Keratinocyte (primary cell): ENCODE measurements around the gene CD300C. TPM values are rescaled to one million over a fixed set of nuclear protein-coding genes. Genes with fewer than 3 reads are reported as not detected.

ENCODE experiments used
- DNase-seq: peaks from one replicate; pipeline ENCODE4 v3.0.0-alpha.2; 2011; ENCODE audit warnings: low read depth, missing footprints, low spot score
- FAIRE-seq: peaks from 2 replicates; lab custom pipeline; 2011; peaks lifted over from hg19 to GRCh38; lab: Jason Lieb, UNC
- H2AFZ ChIP-seq: 2 replicates; pipeline ENCODE4 v1.6.0; 2012; ENCODE audit warnings: low read length, control low read depth, inconsistent platforms; ENCODE audit not compliant: control insufficient read depth
- H3K27ac ChIP-seq: 2 replicates; pipeline ENCODE4 v1.5.1; 2011; ENCODE audit warnings: low read length; ENCODE audit not compliant: control insufficient read depth, insufficient read depth
- H3K27me3 ChIP-seq: 3 replicates; pipeline ENCODE4 v1.6.0; 2011; ENCODE audit warnings: low read length; ENCODE audit not compliant: control insufficient read depth, insufficient read depth; ENCODE audit errors: extremely low read depth
- H3K36me3 ChIP-seq, 2 experiments: 2 replicates in 1 of 2; 3 replicates in 1 of 2; pipeline ENCODE4 v1.5.1; 2011; ENCODE audit warnings: low read length in 2 of 2, mild to moderate bottlenecking in 1 of 2; ENCODE audit not compliant: control insufficient read depth in 2 of 2, insufficient read depth in 2 of 2; ENCODE audit errors: extremely low read depth in 1 of 2
- H3K4me1 ChIP-seq: 3 replicates; pipeline ENCODE4 v1.5.1; 2011; ENCODE audit warnings: low read length; ENCODE audit not compliant: control insufficient read depth, insufficient read depth; ENCODE audit errors: extremely low read depth
- H3K4me2 ChIP-seq: 3 replicates; pipeline ENCODE4 v1.6.0; 2011; ENCODE audit warnings: low read depth, low read length; ENCODE audit not compliant: control insufficient read depth, insufficient read depth; ENCODE audit errors: extremely low read depth
- H3K4me3 ChIP-seq, 3 experiments: fragments of 200-600 bp in 1 of 3; sonication (generic) in 1 of 3; 2 replicates in 2 of 3; 3 replicates in 1 of 3; pipeline ENCODE4 v1.5.1; 2011 to 2016; ENCODE audit warnings: low read length in 3 of 3, mild to moderate bottlenecking in 3 of 3, control low read depth in 2 of 3, inconsistent platforms in 1 of 3, low read depth in 1 of 3, mixed read lengths in 1 of 3, mixed run types in 1 of 3, moderate library complexity in 1 of 3; ENCODE audit not compliant: control insufficient read depth in 2 of 3, insufficient read depth in 2 of 3; ENCODE audit errors: extremely low read depth in 1 of 3
- H3K79me2 ChIP-seq: 2 replicates; pipeline ENCODE4 v1.6.0; 2012; ENCODE audit warnings: low read length; ENCODE audit not compliant: control insufficient read depth, insufficient read depth
- H3K9ac ChIP-seq: 3 replicates; pipeline ENCODE4 v1.6.0; 2011; ENCODE audit warnings: low read length; ENCODE audit not compliant: control insufficient read depth, insufficient read depth; ENCODE audit errors: extremely low read depth
- H3K9me1 ChIP-seq: 3 replicates; pipeline ENCODE4 v1.6.0; 2011; ENCODE audit warnings: low read length; ENCODE audit not compliant: control insufficient read depth, insufficient read depth; ENCODE audit errors: extremely low read depth
- H3K9me3 ChIP-seq: 2 replicates; pipeline ENCODE4 v1.5.1; 2012; ENCODE audit warnings: low read depth, low read length; ENCODE audit not compliant: control insufficient read depth
- H4K20me1 ChIP-seq: 3 replicates; pipeline ENCODE4 v1.6.0; 2011; ENCODE audit warnings: low read length; ENCODE audit not compliant: control insufficient read depth, insufficient read depth; ENCODE audit errors: extremely low read depth
- CTCF ChIP-seq, 3 experiments: IDR thresholded peaks in 1 of 3; conservative IDR thresholded peaks in 1 of 3; optimal IDR thresholded peaks in 1 of 3; 2 replicates in 2 of 3; 3 replicates in 1 of 3; pipeline versions ENCODE3 to v1.5.1; 2011; ENCODE audit warnings: low read length in 3 of 3, mild to moderate bottlenecking in 3 of 3, moderate library complexity in 2 of 3, control low read depth in 1 of 3, inconsistent platforms in 1 of 3; ENCODE audit not compliant: insufficient read depth in 2 of 3; ENCODE audit errors: extremely low read depth in 1 of 3
- EZH2 ChIP-seq: IDR thresholded peaks from one replicate; pipeline ENCODE4 v1.6.1; 2012; ENCODE audit warnings: inconsistent platforms, mild to moderate bottlenecking, low read length, moderate library complexity
- dilution Hi-C: fragments of 300-500 bp; cut with MboI; formaldehyde crosslinking; loops from one replicate; pipeline ENCODE4 v1.7.0; 2020; ENCODE audit warnings: low sequenced_read_pairs; ENCODE audit not compliant: extremely low pct_ligation_motif_present
- polyA plus RNA-seq, 5 experiments: library from polyadenylated mRNA; depleted of rRNA in 3 of 5; stranded (reverse) in 3 of 5; stranded (forward) in 1 of 5; unstranded in 1 of 5; fragments of >200 nt; gene quantifications; 1 replicate in 1 of 5; 2 replicates in 3 of 5; 3 replicates in 1 of 5; pipeline versions ENCODE4 v1.2.1 to v1.2.3, GENCODE V29; 2011 to 2012; ENCODE audit warnings: missing spikeins in 2 of 5, low read depth in 1 of 5, low replicate concordance in 1 of 5

CD300C gene
- polyA plus RNA-seq, 1 donor (not counting 4 experiments of a cell fraction or from before 2014, with no cell fraction given) = not detected

- TF ChIP-seq EZH2 (no peak), CTCF (optimal IDR thresholded peaks at IDR 0.05 in 1 of 3, IDR thresholded peaks at IDR 0.05 in 1 of 3, conservative IDR thresholded peaks at IDR 0.05 in 1 of 3; ENCODE audit: extremely low read depth in 1 of 3, insufficient read depth in 2 of 3, low read length in 3 of 3) (no peak)
- Histone ChIP-seq H3K79me2 (no peaks in the 10 kb centered on the region), H3K4me3 (no peak overlapping the region), H4K20me1 (no peaks in the 10 kb centered on the region), H3K4me1 (peaks cover 20% of the 10 kb centered on the region), H3K27ac (no peak overlapping the region), H3K9me1 (no peaks in the 10 kb centered on the region), H3K9ac (no peak overlapping the region), H3K27me3 (peaks cover 3% of the 10 kb centered on the region), H3K9me3 (no peaks in the 10 kb centered on the region), H3K4me2 (no peak overlapping the region), H3K36me3 (no peaks in the 10 kb centered on the region), H2AFZ (no peak overlapping the region)
- FAIRE-seq = no peak
- dilution Hi-C loops = no loop called here
- DNase-seq = no peak
These were observed 19.2 kb upstream of the CD300C start for GRCh38 chr17:74565126-74565525.

GRCh38 chr17:74563358-74563757 lies 17.4 kb upstream of the CD300C start:
- FAIRE-seq (no peak), DNase-seq (no peak)
- no peaks in the 10 kb centered on the region for H3K79me2 ChIP-seq
- H3K4me1 ChIP-seq = peaks cover 5% of the 10 kb centered on the region
- H4K20me1 ChIP-seq = no peaks in the 10 kb centered on the region
- no peak overlapping the region for H3K27ac ChIP-seq
- no peaks in the 10 kb centered on the region for H3K9me3 ChIP-seq
- no peak overlapping the region for H3K4me3 ChIP-seq
- H3K9ac ChIP-seq = no peak overlapping the region
- H3K9me1 ChIP-seq = no peaks in the 10 kb centered on the region
- no peak overlapping the region for H3K4me2 ChIP-seq
- TF ChIP-seq CTCF (optimal IDR thresholded peaks at IDR 0.05 in 1 of 3, IDR thresholded peaks at IDR 0.05 in 1 of 3, conservative IDR thresholded peaks at IDR 0.05 in 1 of 3; ENCODE audit: extremely low read depth in 1 of 3, insufficient read depth in 2 of 3, low read length in 3 of 3) = no peak
- no peak for TF ChIP-seq EZH2
- H3K36me3 ChIP-seq = no peaks in the 10 kb centered on the region
- H3K27me3 ChIP-seq = peaks cover 8% of the 10 kb centered on the region
- no peak overlapping the region for H2AFZ ChIP-seq
- dilution Hi-C loops = no loop called here
